Measurements from ENCODE around the gene RPL27A. TPM values are rescaled to one million over a fixed set of nuclear protein-coding genes. Genes with fewer than 3 reads are reported as not detected.

RPL27A gene
- total and polyA plus RNA-seq, 2 donors from 2014 or later: 664 to 2,260 TPM

DNA sequence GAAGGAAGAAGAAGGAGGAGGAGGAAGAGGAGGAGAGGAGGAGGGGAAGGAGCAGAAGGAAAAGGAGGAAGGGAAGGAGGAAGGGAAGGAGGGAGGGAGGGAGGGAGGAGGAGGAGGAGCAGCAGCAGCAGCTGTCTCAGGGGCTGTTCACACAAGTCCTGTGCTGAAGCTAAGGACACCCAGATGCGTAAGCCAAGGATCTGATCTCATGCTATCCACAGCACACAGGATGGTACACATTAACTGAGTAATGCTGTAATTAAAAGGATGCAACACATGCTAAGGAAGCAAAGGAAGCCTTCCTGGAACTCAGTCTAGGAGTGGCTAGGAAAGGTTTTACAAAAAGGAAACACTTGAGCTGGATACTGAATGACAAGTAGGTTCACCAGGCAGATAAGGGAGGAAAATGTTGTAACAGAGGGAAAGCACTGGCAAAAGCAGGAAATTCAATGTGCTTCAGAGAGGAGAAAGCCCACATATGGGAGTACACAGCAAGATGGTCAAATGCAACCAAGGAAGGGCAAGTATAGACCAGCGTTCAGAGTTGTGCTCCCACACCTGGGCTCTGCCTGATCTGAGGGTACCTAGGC is 32.1 kb upstream of the RPL27A start:
- no peaks in the 10 kb centered on the region for H3K9me3 ChIP-seq (ENCODE audit: control insufficient read depth in 2 of 3, insufficient read depth in 1 of 3, low read length in 3 of 3)

DNA sequence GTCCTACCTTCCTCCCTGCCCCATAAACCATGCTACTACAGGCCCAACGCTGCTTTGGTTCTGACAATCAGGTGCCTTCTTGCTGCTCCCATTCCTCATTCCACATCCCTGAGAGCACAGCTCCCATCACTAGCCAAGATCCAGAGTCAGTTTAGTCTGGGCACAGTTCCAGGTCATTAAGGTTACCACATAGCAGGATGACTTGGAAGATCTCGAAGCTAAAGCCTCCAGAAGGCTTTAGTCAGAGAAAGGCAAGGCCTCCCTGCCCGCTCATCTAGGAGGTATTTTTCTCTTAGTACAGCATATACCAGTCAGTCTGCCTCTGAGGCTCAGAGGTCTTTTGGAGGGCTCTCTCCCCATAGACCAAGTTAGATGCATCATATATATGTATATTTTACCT is 30.5 kb upstream of the RPL27A start:
- FAIRE-seq (no peak), DNase-seq (no peak)
- Histone ChIP-seq H3K36me3 (ENCODE audit: control insufficient read depth in 2 of 3, insufficient read depth in 3 of 3, low read length in 3 of 3) (peaks cover 0 to 18% (median 13%) of the 10 kb centered on the region in 3 donors), H3K9me3 (ENCODE audit: control insufficient read depth in 2 of 3, insufficient read depth in 1 of 3, low read length in 3 of 3) (no peaks in the 10 kb centered on the region), H3K27me3 (ENCODE audit: control insufficient read depth, insufficient read depth, low read length) (no peaks in the 10 kb centered on the region), H3K4me1 (ENCODE audit: control insufficient read depth in 2 of 3, insufficient read depth in 2 of 3, low read depth in 1 of 3, low read length in 3 of 3) (no peaks in the 10 kb centered on the region), H3K9ac (ENCODE audit: low read length in 3 of 3) (no peak overlapping the region), H3K27ac (ENCODE audit: low read depth in 2 of 2, low read length in 2 of 2) (no peak overlapping the region), H3K4me3 (ENCODE audit: low read length in 3 of 3) (no peak overlapping the region)
- TF ChIP-seq, protein P1, sequence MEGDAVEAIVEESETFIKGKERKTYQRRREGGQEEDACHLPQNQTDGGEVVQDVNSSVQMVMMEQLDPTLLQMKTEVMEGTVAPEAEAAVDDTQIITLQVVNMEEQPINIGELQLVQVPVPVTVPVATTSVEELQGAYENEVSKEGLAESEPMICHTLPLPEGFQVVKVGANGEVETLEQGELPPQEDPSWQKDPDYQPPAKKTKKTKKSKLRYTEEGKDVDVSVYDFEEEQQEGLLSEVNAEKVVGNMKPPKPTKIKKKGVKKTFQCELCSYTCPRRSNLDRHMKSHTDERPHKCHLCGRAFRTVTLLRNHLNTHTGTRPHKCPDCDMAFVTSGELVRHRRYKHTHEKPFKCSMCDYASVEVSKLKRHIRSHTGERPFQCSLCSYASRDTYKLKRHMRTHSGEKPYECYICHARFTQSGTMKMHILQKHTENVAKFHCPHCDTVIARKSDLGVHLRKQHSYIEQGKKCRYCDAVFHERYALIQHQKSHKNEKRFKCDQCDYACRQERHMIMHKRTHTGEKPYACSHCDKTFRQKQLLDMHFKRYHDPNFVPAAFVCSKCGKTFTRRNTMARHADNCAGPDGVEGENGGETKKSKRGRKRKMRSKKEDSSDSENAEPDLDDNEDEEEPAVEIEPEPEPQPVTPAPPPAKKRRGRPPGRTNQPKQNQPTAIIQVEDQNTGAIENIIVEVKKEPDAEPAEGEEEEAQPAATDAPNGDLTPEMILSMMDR (IDR thresholded peaks at IDR 0.05; ENCODE audit: borderline replicate concordance, extremely low read depth, insufficient read depth): no peak
- intact Hi-C loops (cut with DNase I): no loop called here

More for the DNA sequence above, 32.1 kb upstream of the RPL27A start:
- peaks cover 0 to 27% (median 25%) of the 10 kb centered on the region in 3 donors for H3K36me3 ChIP-seq (ENCODE audit: control insufficient read depth in 2 of 3, insufficient read depth in 3 of 3, low read length in 3 of 3)
- no peaks in the 10 kb centered on the region for H3K27me3 ChIP-seq (ENCODE audit: control insufficient read depth, insufficient read depth, low read length)
- DNase-seq (no peak), FAIRE-seq (no peak)
- no peak overlapping the region for H3K4me3 ChIP-seq (ENCODE audit: low read length in 3 of 3)
- H3K27ac ChIP-seq (ENCODE audit: low read depth in 2 of 2, low read length in 2 of 2): no peak overlapping the region
- intact Hi-C loops (cut with DNase I): no loop called here
- TF ChIP-seq, protein P1 (IDR thresholded peaks at IDR 0.05; ENCODE audit: borderline replicate concordance, extremely low read depth, insufficient read depth): no peak
- H3K4me1 ChIP-seq (ENCODE audit: control insufficient read depth in 2 of 3, insufficient read depth in 2 of 3, low read depth in 1 of 3, low read length in 3 of 3): no peaks in the 10 kb centered on the region
- H3K9ac ChIP-seq (ENCODE audit: low read length in 3 of 3): no peak overlapping the region

DNA sequence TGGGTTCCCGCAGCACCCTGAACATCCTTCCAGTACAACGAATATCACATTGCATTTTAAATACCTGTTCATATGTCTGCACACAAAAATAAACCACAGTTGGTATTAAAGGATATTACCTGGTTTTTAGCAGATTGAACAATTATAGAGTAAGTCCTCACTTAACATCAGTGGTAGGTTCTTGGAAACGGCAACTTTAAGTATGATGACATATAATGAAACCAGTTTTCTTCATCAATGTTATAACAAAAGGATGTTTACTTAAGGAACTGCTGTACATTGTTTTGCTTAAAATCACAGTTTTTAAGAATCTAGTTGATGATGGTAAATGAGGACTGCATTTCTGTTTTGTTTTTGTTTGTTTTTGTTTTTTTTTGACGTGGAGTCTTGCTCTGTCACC is 28.1 kb upstream of the RPL27A start:
- TF ChIP-seq, protein P1 (IDR thresholded peaks at IDR 0.05; ENCODE audit: borderline replicate concordance, extremely low read depth, insufficient read depth): no peak

DNA sequence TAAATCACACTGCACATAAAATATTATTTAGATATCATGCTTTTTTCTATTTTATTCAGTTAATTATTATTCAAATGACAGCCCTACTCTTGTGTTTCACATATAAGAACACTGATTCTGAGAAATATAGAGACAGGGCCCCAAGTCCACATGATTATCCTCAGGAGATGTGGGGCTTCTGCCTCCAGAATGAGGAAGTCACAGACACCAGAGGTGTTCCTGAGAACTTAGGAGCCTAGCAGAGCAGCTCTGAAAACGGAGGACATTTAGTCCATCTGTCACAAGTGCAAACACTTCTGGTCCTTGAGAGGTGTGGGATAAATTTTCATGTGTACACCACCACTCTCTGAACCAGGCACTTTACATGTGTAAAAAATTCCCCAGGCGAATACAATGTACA is 26.3 kb upstream of the RPL27A start:
- DNase-seq (no peak), FAIRE-seq (no peak)
- intact Hi-C loops (cut with DNase I): no loop called here
- H3K4me1 ChIP-seq (ENCODE audit: control insufficient read depth in 2 of 3, insufficient read depth in 2 of 3, low read depth in 1 of 3, low read length in 3 of 3): no peaks in the 10 kb centered on the region
- peaks cover 0 to 2% (median 0%) of the 10 kb centered on the region in 3 donors for H3K36me3 ChIP-seq (ENCODE audit: control insufficient read depth in 2 of 3, insufficient read depth in 3 of 3, low read length in 3 of 3)
- no peaks in the 10 kb centered on the region for H3K9me3 ChIP-seq (ENCODE audit: control insufficient read depth in 2 of 3, insufficient read depth in 1 of 3, low read length in 3 of 3)
- no peak overlapping the region for H3K9ac ChIP-seq (ENCODE audit: low read length in 3 of 3)
- TF ChIP-seq, protein P1 (IDR thresholded peaks at IDR 0.05; ENCODE audit: borderline replicate concordance, extremely low read depth, insufficient read depth): no peak
- no peaks in the 10 kb centered on the region for H3K27me3 ChIP-seq (ENCODE audit: control insufficient read depth, insufficient read depth, low read length)
- H3K4me3 ChIP-seq (ENCODE audit: low read length in 3 of 3): no peak overlapping the region
- no peak overlapping the region for H3K27ac ChIP-seq (ENCODE audit: low read depth in 2 of 2, low read length in 2 of 2)

More for the DNA sequence above, 28.1 kb upstream of the RPL27A start:
- DNase-seq: no peak
- H3K27me3 ChIP-seq (ENCODE audit: control insufficient read depth, insufficient read depth, low read length): no peaks in the 10 kb centered on the region
- H3K9me3 ChIP-seq (ENCODE audit: control insufficient read depth in 2 of 3, insufficient read depth in 1 of 3, low read length in 3 of 3): no peaks in the 10 kb centered on the region
- H3K4me1 ChIP-seq (ENCODE audit: control insufficient read depth in 2 of 3, insufficient read depth in 2 of 3, low read depth in 1 of 3, low read length in 3 of 3): no peaks in the 10 kb centered on the region
- H3K4me3 ChIP-seq (ENCODE audit: low read length in 3 of 3): no peak overlapping the region
- peaks cover 0 to 6% (median 6%) of the 10 kb centered on the region in 3 donors for H3K36me3 ChIP-seq (ENCODE audit: control insufficient read depth in 2 of 3, insufficient read depth in 3 of 3, low read length in 3 of 3)
- H3K27ac ChIP-seq (ENCODE audit: low read depth in 2 of 2, low read length in 2 of 2): no peak overlapping the region
- intact Hi-C loops (cut with DNase I): no loop called here
- no peak overlapping the region for H3K9ac ChIP-seq (ENCODE audit: low read length in 3 of 3)
- no peak for FAIRE-seq
